GM03348 (cell line): ENCODE measurements around the gene ZNF337.

Experiments
- DNase-seq: peaks from one replicate; pipeline ENCODE4 v3.0.0; 2012; ENCODE audit warnings: low spot score

Gene ZNF337

GRCh38 chr20:25626779-25627178, 69.9 kb downstream of the ZNF337 start:
- DNase-seq: no peak

DNA sequence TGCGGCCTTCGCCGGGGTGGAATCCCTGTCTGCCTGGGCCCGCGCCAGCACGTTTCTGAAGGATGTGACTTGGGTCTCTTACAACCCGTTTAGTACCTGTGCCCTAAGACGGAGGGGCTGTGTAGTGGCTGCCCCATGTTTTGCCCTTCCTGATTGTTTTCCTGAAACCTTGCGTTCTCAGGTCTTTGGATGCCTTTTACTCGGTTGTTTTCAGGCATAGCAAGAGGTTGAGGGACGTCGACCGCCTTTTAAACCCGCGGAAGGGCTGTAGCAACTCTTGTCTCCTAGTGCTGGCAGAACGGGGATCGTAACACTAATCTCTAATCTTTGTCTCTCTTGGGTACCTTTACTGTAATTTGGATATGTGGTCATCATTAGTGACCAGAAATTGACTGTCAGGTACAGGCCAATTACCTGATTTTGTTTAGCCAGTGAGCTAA, 72.1 kb downstream of the ZNF337 start:
- no peak for DNase-seq
